ENCODE results near the gene TDG.
"Not testable (repeated sequence)": the region's sequence is repeated elsewhere in the genome, so short reads cannot be mapped to it uniquely, and the experiment has no call there.

TDG gene

GRCh38 chr12:104011253-104011652 lies 45.6 kb downstream of the TDG start:
- no peak overlapping the region for H3K9ac ChIP-seq (ENCODE audit: low read length)
- no peaks in the 10 kb centered on the region for H3K79me2 ChIP-seq (ENCODE audit: low read length)
- H3K4me1 ChIP-seq (ENCODE audit: low read length), result no peaks in the 10 kb centered on the region
- no peaks in the 10 kb centered on the region for H3K36me3 ChIP-seq (replicated peaks; ENCODE audit: insufficient read depth, low read length)
- H3K27me3 ChIP-seq (replicated peaks; ENCODE audit: insufficient read depth, low read length), result no peaks in the 10 kb centered on the region
- DNase-seq, result no peak
- H3K27ac ChIP-seq (ENCODE audit: low read length), result no peak overlapping the region
- no peaks in the 10 kb centered on the region for H3K9me2 ChIP-seq (replicated peaks; ENCODE audit: insufficient read depth, low read length)
- H3F3A ChIP-seq (ENCODE audit: insufficient read depth, low read length), result no peaks in the 10 kb centered on the region
- no peak overlapping the region for H3K4me2 ChIP-seq (ENCODE audit: low read depth, low read length)
- H3K9me3 ChIP-seq (replicated peaks; ENCODE audit: insufficient read depth, low read length), result no peaks in the 10 kb centered on the region
- no peaks in the 10 kb centered on the region for H4K20me1 ChIP-seq (ENCODE audit: insufficient read depth, low read length)
- no peak overlapping the region for H2AFZ ChIP-seq (ENCODE audit: low read length)
- H3K4me3 ChIP-seq (ENCODE audit: low read length), result no peak overlapping the region
- TF ChIP-seq EZH2phosphoT487 (IDR thresholded peaks at IDR 0.05; ENCODE audit: low read length), result no peak
- no peak for TF ChIP-seq EZH2 (optimal IDR thresholded peaks at IDR 0.05; ENCODE audit: low read depth, low read length)
- no peak for TF ChIP-seq CTCF (IDR thresholded peaks at IDR 0.05; ENCODE audit: low read length)

- Histone ChIP-seq H4K20me1 (ENCODE audit: insufficient read depth, low read length) (no peaks in the 10 kb centered on the region), H3K4me1 (ENCODE audit: low read length) (no peaks in the 10 kb centered on the region)
Observed at GRCh38 chr12:104012331-104012730, 46.7 kb downstream of the TDG start.

GRCh38 chr12:104021862-104022261 lies 56.2 kb downstream of the TDG start:
- not testable (repeated sequence) for H3K27me3 ChIP-seq (replicated peaks; ENCODE audit: insufficient read depth, low read length); H3K4me3 ChIP-seq (ENCODE audit: low read length); DNase-seq; H3K9me3 ChIP-seq (replicated peaks; ENCODE audit: insufficient read depth, low read length); H2AFZ ChIP-seq (ENCODE audit: low read length); H3K27ac ChIP-seq (ENCODE audit: low read length); H3K79me2 ChIP-seq (ENCODE audit: low read length); H3K4me1 ChIP-seq (ENCODE audit: low read length); H4K20me1 ChIP-seq (ENCODE audit: insufficient read depth, low read length); H3F3A ChIP-seq (ENCODE audit: insufficient read depth, low read length); H3K9ac ChIP-seq (ENCODE audit: low read length); H3K9me2 ChIP-seq (replicated peaks; ENCODE audit: insufficient read depth, low read length); H3K4me2 ChIP-seq (ENCODE audit: low read depth, low read length); H3K36me3 ChIP-seq (replicated peaks; ENCODE audit: insufficient read depth, low read length)

More at GRCh38 chr12:104012331-104012730, 46.7 kb downstream of the TDG start:
- Histone ChIP-seq H3K4me2 (ENCODE audit: low read depth, low read length) (no peak overlapping the region), H3K9ac (ENCODE audit: low read length) (no peak overlapping the region), H2AFZ (ENCODE audit: low read length) (no peak overlapping the region), H3K9me2 (replicated peaks; ENCODE audit: insufficient read depth, low read length) (no peaks in the 10 kb centered on the region), H3F3A (ENCODE audit: insufficient read depth, low read length) (no peaks in the 10 kb centered on the region), H3K27ac (ENCODE audit: low read length) (no peak overlapping the region), H3K4me3 (ENCODE audit: low read length) (no peak overlapping the region), H3K27me3 (replicated peaks; ENCODE audit: insufficient read depth, low read length) (no peaks in the 10 kb centered on the region), H3K79me2 (ENCODE audit: low read length) (no peaks in the 10 kb centered on the region), H3K9me3 (replicated peaks; ENCODE audit: insufficient read depth, low read length) (no peaks in the 10 kb centered on the region), H3K36me3 (replicated peaks; ENCODE audit: insufficient read depth, low read length) (no peaks in the 10 kb centered on the region)
- no peak for DNase-seq
- no peak for TF ChIP-seq CTCF (IDR thresholded peaks at IDR 0.05; ENCODE audit: low read length)
- no peak for TF ChIP-seq EZH2 (optimal IDR thresholded peaks at IDR 0.05; ENCODE audit: low read depth, low read length)
- TF ChIP-seq EZH2phosphoT487 (IDR thresholded peaks at IDR 0.05; ENCODE audit: low read length), result no peak

- no peak for TF ChIP-seq EZH2phosphoT487 (IDR thresholded peaks at IDR 0.05; ENCODE audit: low read length)
- no peak for TF ChIP-seq CTCF (IDR thresholded peaks at IDR 0.05; ENCODE audit: low read length)
- no peak overlapping the region for H3K4me3 ChIP-seq (ENCODE audit: low read length)
- no peak overlapping the region for H3K9ac ChIP-seq (ENCODE audit: low read length)
- no peaks in the 10 kb centered on the region for H3K79me2 ChIP-seq (ENCODE audit: low read length)
- H3F3A ChIP-seq (ENCODE audit: insufficient read depth, low read length), result no peaks in the 10 kb centered on the region
- no peaks in the 10 kb centered on the region for H4K20me1 ChIP-seq (ENCODE audit: insufficient read depth, low read length)
- H3K9me3 ChIP-seq (replicated peaks; ENCODE audit: insufficient read depth, low read length), result no peaks in the 10 kb centered on the region
- H2AFZ ChIP-seq (ENCODE audit: low read length), result no peak overlapping the region
- H3K27me3 ChIP-seq (replicated peaks; ENCODE audit: insufficient read depth, low read length), result no peaks in the 10 kb centered on the region
- H3K4me2 ChIP-seq (ENCODE audit: low read depth, low read length), result no peak overlapping the region
- H3K4me1 ChIP-seq (ENCODE audit: low read length), result no peaks in the 10 kb centered on the region
- H3K36me3 ChIP-seq (replicated peaks; ENCODE audit: insufficient read depth, low read length), result no peaks in the 10 kb centered on the region
- no peaks in the 10 kb centered on the region for H3K9me2 ChIP-seq (replicated peaks; ENCODE audit: insufficient read depth, low read length)
- no peak overlapping the region for H3K27ac ChIP-seq (ENCODE audit: low read length)
- DNase-seq, result no peak
Observed at GRCh38 chr12:104022786-104023185, 57.1 kb downstream of the TDG start.
